A549 (cell line): ENCODE measurements around the gene CASTOR2. TPM values are rescaled to one million over a fixed set of nuclear protein-coding genes. Genes with fewer than 3 reads are reported as not detected.

Experiments used
- ATAC-seq, 2 experiments: fragments of 200-7000 bp in 1 of 2; fragments of >200 bp in 1 of 2; cut with Nextera tagmentation in 1 of 2; cut with Tn5 transposase in 1 of 2; 3 replicates each; pipeline versions ENCODE4 v1.8.0 to v1.9.1; 2018 to 2020; ENCODE audit warnings: mild to moderate bottlenecking in 1 of 2, moderate library complexity in 1 of 2
- CTCF ChIA-PET: fragments of 300-600 bp; sonication (Branson Sonifier 250); formaldehyde crosslinking; extraction: SDS; loops from one replicate; lab custom pipeline; 2021; ENCODE audit warnings: antibody characterized with exemption, inconsistent platforms; lab: Yijun Ruan, JAX
- POLR2A ChIA-PET: fragments of 350-600 bp; formaldehyde crosslinking; extraction: SDS; loops from one replicate; lab custom pipeline; 2021; ENCODE audit warnings: antibody characterized with exemption, inconsistent platforms; lab: Yijun Ruan, JAX
- DNase-seq, 2 experiments: peaks; one replicate each; pipeline versions ENCODE4 v3.0.0 to v3.0.0-alpha.2; 2011 to 2016; ENCODE audit warnings: low read depth in 1 of 2, low spot score in 1 of 2
- FAIRE-seq: peaks from 2 replicates; lab custom pipeline; 2011; peaks lifted over from hg19 to GRCh38; lab: Jason Lieb, UNC
- H3K27ac ChIP-seq, 2 experiments: fragments of >200 bp; sonication (Bioruptor Twin); formaldehyde crosslinking; 3 replicates each; pipeline ENCODE4 v1.5.1; 2016 to 2017
- H3K4me1 ChIP-seq: fragments of >200 bp; sonication (Bioruptor Twin); formaldehyde crosslinking; 3 replicates; pipeline ENCODE4 v1.6.1; 2016
- H3K4me2 ChIP-seq: fragments of >200 bp; sonication (Bioruptor Twin); formaldehyde crosslinking; 3 replicates; pipeline ENCODE4 v1.6.1; 2016
- H3K4me3 ChIP-seq: fragments of >200 bp; sonication (Bioruptor Twin); formaldehyde crosslinking; 3 replicates; pipeline ENCODE4 v1.5.1; 2016
- H3K9me3 ChIP-seq: fragments of >200 bp; sonication (Bioruptor Twin); formaldehyde crosslinking; 3 replicates; pipeline ENCODE4 v1.6.1; 2016
- BCL3 ChIP-seq: fragments of >200 bp; sonication (Bioruptor Twin); formaldehyde crosslinking; IDR thresholded peaks from 3 replicates; pipeline ENCODE4 v1.6.1; 2016
- BHLHE40 ChIP-seq: IDR thresholded peaks from 2 replicates; pipeline ENCODE4 v1.6.1; 2012; ENCODE audit warnings: low read depth, low read length, inconsistent platforms
- CBX2 ChIP-seq: fragments of 200-600 bp; sonication (generic); IDR thresholded peaks from 2 replicates; pipeline ENCODE4 v1.6.1; 2016; ENCODE audit warnings: low read depth, mild to moderate bottlenecking, borderline replicate concordance
- E2F6 ChIP-seq: IDR thresholded peaks from 2 replicates; pipeline ENCODE4 v1.6.1; 2012; ENCODE audit warnings: low read depth, borderline replicate concordance
- EHMT2 ChIP-seq: fragments of 200-600 bp; sonication (generic); IDR thresholded peaks from 2 replicates; pipeline ENCODE4 v1.6.1; 2016; ENCODE audit warnings: antibody characterized with exemption, low read depth, mild to moderate bottlenecking, moderate library complexity
- ELK1 ChIP-seq: fragments of 150-350 bp; IDR thresholded peaks from 2 replicates; pipeline ENCODE4 v1.6.1; 2014; ENCODE audit warnings: low read depth, mild to moderate bottlenecking, low read length
- FOSB ChIP-seq: fragments of 250-450 bp; sonication (Bioruptor Pico); IDR thresholded peaks from 2 replicates; pipeline ENCODE4 v1.5.0; 2020; ENCODE audit warnings: mild to moderate bottlenecking, moderate library complexity
- FOSL2 ChIP-seq, 2 experiments: fragments of 450-650 bp in 1 of 2; fragments of >200 bp in 1 of 2; sonication (Bioruptor Twin) in 1 of 2; formaldehyde crosslinking; IDR thresholded peaks; 2 replicates each; pipeline versions ENCODE4 v1.5.0 to v1.6.1; 2016 to 2020; ENCODE audit warnings: mild to moderate bottlenecking in 1 of 2, moderate library complexity in 1 of 2
- GATA3 ChIP-seq: IDR thresholded peaks from 2 replicates; pipeline ENCODE4 v1.6.1; 2012; ENCODE audit warnings: borderline replicate concordance
- HOXA7 ChIP-seq: fragments of 250-450 bp; sonication (Bioruptor Pico); IDR thresholded peaks from 2 replicates; pipeline ENCODE4 v1.5.0; 2020; ENCODE audit warnings: mild to moderate bottlenecking, moderate library complexity
- HOXB5 ChIP-seq: fragments of 250-450 bp; sonication (Bioruptor Pico); IDR thresholded peaks from 2 replicates; pipeline ENCODE4 v1.5.0; 2020; ENCODE audit warnings: mild to moderate bottlenecking, moderate library complexity
- MAFK ChIP-seq: fragments of 450-650 bp; IDR thresholded peaks from 2 replicates; pipeline ENCODE4 v1.6.1; 2014; ENCODE audit not compliant: partially characterized antibody
- MAZ ChIP-seq: fragments of 150-350 bp; IDR thresholded peaks from 2 replicates; pipeline ENCODE4 v1.6.1; 2014; ENCODE audit warnings: antibody characterized with exemption, low read depth, low read length, borderline replicate concordance
- MYC ChIP-seq: IDR thresholded peaks from 2 replicates; pipeline ENCODE4 v1.6.1; 2012; ENCODE audit warnings: mild to moderate bottlenecking, inconsistent platforms, low read length, improper control_type of control experiment, borderline replicate concordance
- PHF8 ChIP-seq: fragments of 200-600 bp; sonication (generic); IDR thresholded peaks from 2 replicates; pipeline ENCODE4 v1.6.1; 2016; ENCODE audit warnings: low read depth, mild to moderate bottlenecking, antibody characterized with exemption, moderate library complexity, borderline replicate concordance
- RAD21 ChIP-seq, 2 experiments: fragments of >200 bp in 1 of 2; sonication (Bioruptor Twin) in 1 of 2; formaldehyde crosslinking in 1 of 2; IDR thresholded peaks in 1 of 2; conservative IDR thresholded peaks in 1 of 2; 2 replicates in 1 of 2; 3 replicates in 1 of 2; pipeline ENCODE4 v1.6.1; 2012 to 2018; ENCODE audit warnings: inconsistent platforms in 1 of 2
- RARB ChIP-seq: fragments of 250-450 bp; sonication (Bioruptor Pico); IDR thresholded peaks from 2 replicates; pipeline ENCODE4 v1.8.0; 2021; ENCODE audit warnings: mild to moderate bottlenecking, moderate library complexity
- RCOR1 ChIP-seq: fragments of 150-350 bp; IDR thresholded peaks from 2 replicates; pipeline ENCODE4 v1.6.1; 2014; ENCODE audit warnings: antibody characterized with exemption, low read length, low read depth
- REST ChIP-seq: fragments of 200-600 bp; sonication (generic); IDR thresholded peaks from 2 replicates; pipeline ENCODE4 v1.6.1; 2016; ENCODE audit warnings: antibody characterized with exemption, mild to moderate bottlenecking, moderate library complexity
- RFX5 ChIP-seq: fragments of 450-650 bp; IDR thresholded peaks from 2 replicates; pipeline ENCODE4 v1.7.1; 2014; ENCODE audit warnings: antibody characterized with exemption, mild to moderate bottlenecking, moderate library complexity
- SMC3 ChIP-seq: fragments of >200 bp; sonication (Bioruptor Twin); formaldehyde crosslinking; IDR thresholded peaks from 3 replicates; pipeline ENCODE4 v1.6.1; 2018; ENCODE audit warnings: inconsistent platforms
- USF2 ChIP-seq: fragments of 450-650 bp; IDR thresholded peaks from 2 replicates; pipeline ENCODE4 v1.6.1; 2014; ENCODE audit warnings: antibody characterized with exemption
- ZSCAN20 ChIP-seq: fragments of 250-450 bp; sonication (Bioruptor Pico); IDR thresholded peaks from 2 replicates; pipeline ENCODE4 v1.8.0; 2022; ENCODE audit warnings: mild to moderate bottlenecking, moderate library complexity
- WGBS: methylation state at CpG from one replicate; pipeline ENCODE4 v1.1.6; 2017; ENCODE audit errors: missing lambda C conversion rate; 5-methylcytosine and 5-hydroxymethylcytosine counted together
- polyA plus RNA-seq, 4 experiments: library from polyadenylated mRNA; depleted of rRNA in 3 of 4; stranded (reverse); fragments of >200 nt; fragmentation: RNase III in 1 of 4; extraction: RNeasy Plus Mini Kit Qiagen cat#74134 plus additional on column Dnase treatment in 1 of 4; gene quantifications; 2 replicates in 3 of 4; 3 replicates in 1 of 4; pipeline ENCODE4 v1.2.3, GENCODE V29; 2011 to 2017

CASTOR2 gene
- polyA plus RNA-seq, 2 of the 4 experiments (the other 2 are of a cell fraction) = 5.2 to 6.0 TPM

GRCh38 chr7:75048435-75049379 is 84.2 kb downstream of the CASTOR2 start:
- H3K4me3 ChIP-seq = no peak overlapping the region
- DNase-seq (no peak), FAIRE-seq (no peak), ATAC-seq (no peak)
- H3K27ac ChIP-seq = no peak overlapping the region
- 89% methylated on average over 17 of the region's 17 CpGs for WGBS
- POLR2A ChIA-PET = no interaction called here
- H3K9me3 ChIP-seq = no peaks in the 10 kb centered on the region
- peaks cover 15% of the 10 kb centered on the region for H3K4me1 ChIP-seq
- CTCF ChIA-PET = interaction anchor here (0.6 to 5.7 kb wide), 2 partner anchors 15 to 22 kb away, joined by 3 to 72 read pairs; no protein-coding TSS in a partner anchor
- TF ChIP-seq MYC (no peak), ZSCAN20 (CRISPR knock-in tag) (no peak)
- no peak overlapping the region for H3K4me2 ChIP-seq

GRCh38 chr7:75049817-75050216 is 85.3 kb downstream of the CASTOR2 start:
- no peak overlapping the region for H3K4me2 ChIP-seq
- TF ChIP-seq MAFK (no peak), ELK1 (no peak), FOSB (CRISPR knock-in tag) (no peak), HOXA7 (no peak), GATA3 (no peak), BCL3 (no peak), PHF8 (no peak), RFX5 (no peak), BHLHE40 (no peak), HOXB5 (no peak)
- FAIRE-seq = no peak
- ChIA-PET POLR2A (no interaction called here), CTCF (no interaction called here)
- no peak overlapping the region for H3K27ac ChIP-seq
- no peaks in the 10 kb centered on the region for H3K9me3 ChIP-seq
- 91% methylated on average over 10 of the region's 10 CpGs for WGBS
- no peak for ATAC-seq
- H3K4me3 ChIP-seq = no peak overlapping the region
- H3K4me1 ChIP-seq = peaks cover 15% of the 10 kb centered on the region
- DNase-seq = no peak

- ATAC-seq = no peak
- H3K4me1 ChIP-seq = peaks cover 15% of the 10 kb centered on the region
- WGBS = 86% methylated on average over 12 of the region's 12 CpGs
- POLR2A ChIA-PET = no interaction called here
- CTCF ChIA-PET = no interaction called here
- H3K9me3 ChIP-seq = no peaks in the 10 kb centered on the region
- no peak overlapping the region for H3K4me3 ChIP-seq
- no peak overlapping the region for H3K4me2 ChIP-seq
- no peak overlapping the region for H3K27ac ChIP-seq
- no peak for FAIRE-seq
- no peak for DNase-seq
- TF ChIP-seq USF2 (no peak), HOXB5 (no peak), RARB (CRISPR knock-in tag) (no peak), RCOR1 (no peak), E2F6 (no peak), MAZ (no peak), REST (no peak), SMC3 (no peak), CBX2 (no peak), RAD21 (conservative IDR thresholded peaks at IDR 0.05 in 1 of 2, IDR thresholded peaks at IDR 0.05 in 1 of 2) (no peak), FOSL2 (IDR thresholded peaks at IDR 0.05) (no peak), FOSL2 (CRISPR knock-in tag; IDR thresholded peaks at IDR 0.05) (no peak), EHMT2 (no peak)
These were observed 86.0 kb downstream of the CASTOR2 start for GRCh38 chr7:75050501-75050900.
